Osteocyte (in vitro differentiated cells): Measurements from ENCODE around the gene SLC24A1. TPM values are rescaled to one million over a fixed set of nuclear protein-coding genes. Genes with fewer than 3 reads are reported as not detected.

Source experiments
- DNase-seq: peaks from one replicate; pipeline ENCODE4 v3.0.0; 2021; ENCODE audit warnings: mixed read lengths; ENCODE audit not compliant: unreplicated experiment; ENCODE audit errors: extremely low spot score
- H3K27ac Mint-ChIP-seq: one replicate; pipeline ENCODE4 v1.8.0; 2021; ENCODE audit warnings: mild to moderate bottlenecking, mixed read lengths; ENCODE audit not compliant: unreplicated experiment
- H3K27me3 Mint-ChIP-seq: one replicate; pipeline ENCODE4 v1.8.0; 2021; ENCODE audit warnings: mixed read lengths; ENCODE audit not compliant: unreplicated experiment
- H3K36me3 Mint-ChIP-seq: one replicate; pipeline ENCODE4 v1.8.0; 2021; ENCODE audit warnings: mixed read lengths; ENCODE audit not compliant: unreplicated experiment
- H3K4me1 Mint-ChIP-seq: one replicate; pipeline ENCODE4 v1.8.0; 2021; ENCODE audit warnings: mixed read lengths; ENCODE audit not compliant: unreplicated experiment
- H3K4me3 Mint-ChIP-seq: one replicate; pipeline ENCODE4 v1.8.0; 2021; ENCODE audit warnings: mild to moderate bottlenecking, moderate library complexity, mixed read lengths; ENCODE audit not compliant: unreplicated experiment
- H3K9me3 Mint-ChIP-seq: one replicate; pipeline ENCODE4 v1.8.0; 2021; ENCODE audit warnings: mixed read lengths; ENCODE audit not compliant: unreplicated experiment
- CTCF ChIP-seq: fragments of 200-600 bp; sonication (generic); IDR thresholded peaks from 2 replicates; pipeline ENCODE4 v1.5.0; 2021; ENCODE audit warnings: antibody characterized with exemption, mild to moderate bottlenecking, moderate library complexity
- total RNA-seq: library from RNA; stranded (reverse); gene quantifications from 2 replicates; pipeline ENCODE4 v1.2.1, GENCODE V29; 2021

Gene SLC24A1
- total RNA-seq, 1 donor from 2014 or later = 14.8 TPM

- Mint-ChIP-seq H3K9me3 (no peaks in the 10 kb centered on the region), H3K27ac (peak overlapping the region; percentile 39), H3K4me1 (peaks cover 42% of the 10 kb centered on the region), H3K4me3 (no peak overlapping the region), H3K27me3 (no peaks in the 10 kb centered on the region), H3K36me3 (peaks cover 54% of the 10 kb centered on the region)
- DNase-seq = no peak
- TF ChIP-seq CTCF = no peak
Observed at GRCh38 chr15:65578904-65579728, 42.6 kb upstream of the SLC24A1 start.

GRCh38 chr15:65579762-65580161 is 42.0 kb upstream of the SLC24A1 start:
- H3K4me1 Mint-ChIP-seq = peaks cover 42% of the 10 kb centered on the region
- no peak for TF ChIP-seq CTCF
- H3K36me3 Mint-ChIP-seq = peaks cover 57% of the 10 kb centered on the region
- no peak overlapping the region for H3K4me3 Mint-ChIP-seq
- no peaks in the 10 kb centered on the region for H3K27me3 Mint-ChIP-seq
- H3K9me3 Mint-ChIP-seq = no peaks in the 10 kb centered on the region
- H3K27ac Mint-ChIP-seq = peak overlapping the region; percentile 77
- DNase-seq = no peak

GRCh38 chr15:65580287-65580686 is 41.5 kb upstream of the SLC24A1 start:
- peaks cover 57% of the 10 kb centered on the region for H3K36me3 Mint-ChIP-seq
- H3K27ac Mint-ChIP-seq = peak overlapping the region; percentile 77
- TF ChIP-seq CTCF = no peak
- DNase-seq = no peak
- H3K27me3 Mint-ChIP-seq = no peaks in the 10 kb centered on the region
- no peaks in the 10 kb centered on the region for H3K9me3 Mint-ChIP-seq
- no peak overlapping the region for H3K4me3 Mint-ChIP-seq
- H3K4me1 Mint-ChIP-seq = peaks cover 42% of the 10 kb centered on the region

- no peak for TF ChIP-seq CTCF
- H3K4me3 Mint-ChIP-seq = no peak overlapping the region
- H3K9me3 Mint-ChIP-seq = no peaks in the 10 kb centered on the region
- H3K27me3 Mint-ChIP-seq = no peaks in the 10 kb centered on the region
- H3K36me3 Mint-ChIP-seq = peaks cover 61% of the 10 kb centered on the region
- H3K27ac Mint-ChIP-seq = peak overlapping the region; percentile 73
- DNase-seq = no peak
- H3K4me1 Mint-ChIP-seq = peaks cover 25% of the 10 kb centered on the region
Observed at GRCh38 chr15:65583701-65584100, 38.0 kb upstream of the SLC24A1 start.

GRCh38 chr15:65584241-65584640 is 37.5 kb upstream of the SLC24A1 start:
- H3K4me3 Mint-ChIP-seq = no peak overlapping the region
- peak overlapping the region; percentile 52 for H3K27ac Mint-ChIP-seq
- H3K27me3 Mint-ChIP-seq = no peaks in the 10 kb centered on the region
- TF ChIP-seq CTCF = no peak
- H3K9me3 Mint-ChIP-seq = no peaks in the 10 kb centered on the region
- DNase-seq = no peak
- peaks cover 57% of the 10 kb centered on the region for H3K36me3 Mint-ChIP-seq
- peaks cover 21% of the 10 kb centered on the region for H3K4me1 Mint-ChIP-seq
